Smooth muscle cell of the brain vasculature (primary cell): ENCODE results near the gene AGT.
"Not testable (repeated sequence)": the region's sequence is repeated elsewhere in the genome, so short reads cannot be mapped to it uniquely, and the experiment has no call there.

Experiments used
- DNase-seq: peaks from one replicate; pipeline ENCODE4 v3.0.0-alpha.2; 2012; ENCODE audit warnings: low read depth, low spot score

AGT gene

GRCh38 chr1:230744382-230744781 is 30.5 kb upstream of the AGT start:
- DNase-seq: no peak

- DNase-seq: no peak
Observed at GRCh38 chr1:230743899-230744298, 30.0 kb upstream of the AGT start.

- no peak for DNase-seq
Observed at GRCh38 chr1:230739564-230740290, 25.8 kb upstream of the AGT start.

- DNase-seq: no peak
Observed at GRCh38 chr1:230737622-230738262, 23.8 kb upstream of the AGT start.

GRCh38 chr1:230735447-230735846 is 21.5 kb upstream of the AGT start:
- DNase-seq: no peak

- DNase-seq: no peak
Observed at GRCh38 chr1:230730977-230731376, 17.1 kb upstream of the AGT start.

GRCh38 chr1:230728710-230729392 is 14.9 kb upstream of the AGT start:
- no peak for DNase-seq

GRCh38 chr1:230725256-230726012 is 11.5 kb upstream of the AGT start:
- DNase-seq: no peak

- not testable (repeated sequence) for DNase-seq
Observed at GRCh38 chr1:230721849-230722522, 8.1 kb upstream of the AGT start.

- no peak for DNase-seq
Observed at GRCh38 chr1:230717251-230717650, 3.3 kb upstream of the AGT start.

- DNase-seq: not testable (repeated sequence)
Observed at GRCh38 chr1:230716453-230716852, 2.5 kb upstream of the AGT start.

GRCh38 chr1:230715510-230715909 is 1.6 kb upstream of the AGT start:
- DNase-seq: no peak

- no peak for DNase-seq
Observed at GRCh38 chr1:230713547-230713914, 391 bp downstream of the AGT start.

GRCh38 chr1:230713138-230713537 is 784 bp downstream of the AGT start:
- no peak for DNase-seq

GRCh38 chr1:230712470-230712942 is 1.4 kb downstream of the AGT start:
- DNase-seq: no peak

GRCh38 chr1:230711245-230711644 is 2.7 kb downstream of the AGT start:
- no peak for DNase-seq

- DNase-seq: no peak
Observed at GRCh38 chr1:230710543-230710904, 3.4 kb downstream of the AGT start.

GRCh38 chr1:230709619-230710542 is 4.0 kb downstream of the AGT start:
- no peak for DNase-seq

GRCh38 chr1:230708631-230709580 is 5.0 kb downstream of the AGT start:
- no peak for DNase-seq
